GM18870 (cell line): ENCODE data around the gene CEP41.

Experiments
- ATAC-seq: cut with Tn5 transposase; IDR thresholded peaks from one replicate; pipeline ENCODE4 v1.9.1; 2021; ENCODE audit warnings: moderate library complexity; ENCODE audit not compliant: unreplicated experiment

The CEP41 gene

DNA sequence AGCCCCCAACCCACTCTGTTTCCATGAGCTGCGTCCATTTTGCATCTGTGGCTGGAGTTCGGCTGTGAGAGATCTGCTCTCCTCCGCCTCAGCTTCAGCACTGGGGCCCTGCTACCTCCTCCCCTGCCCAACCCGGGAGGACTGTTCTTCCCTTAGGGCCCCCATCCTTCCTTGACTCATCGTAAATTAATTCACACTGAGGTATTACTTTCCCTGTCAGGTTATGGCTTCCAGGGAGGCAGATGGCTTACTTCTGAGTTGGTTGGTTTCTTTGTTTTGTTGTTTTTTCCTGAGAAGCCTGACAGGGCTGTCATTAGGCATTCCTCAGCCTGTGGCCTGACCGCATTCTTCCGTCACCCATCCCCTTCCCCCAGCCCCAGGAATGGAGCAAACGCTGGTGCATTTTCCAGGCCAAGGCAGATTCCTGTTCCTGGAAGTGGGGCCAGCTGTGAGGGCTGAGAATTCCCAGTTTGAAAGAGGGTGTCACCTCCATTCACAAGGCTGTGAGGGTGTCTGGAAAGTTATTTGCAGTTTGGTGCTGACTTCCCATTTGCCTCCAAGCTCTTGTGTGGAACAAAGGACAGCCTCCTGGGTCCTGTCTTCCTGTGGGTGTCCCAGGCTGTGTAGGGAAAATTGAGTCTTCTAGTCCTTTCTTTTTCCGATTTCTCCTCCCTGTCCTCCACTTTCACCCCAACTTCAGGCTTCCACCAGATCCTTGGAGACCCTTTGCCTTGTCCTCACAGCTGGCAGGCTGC is 84.5 kb downstream of the CEP41 start:
- ATAC-seq = no peak

DNA sequence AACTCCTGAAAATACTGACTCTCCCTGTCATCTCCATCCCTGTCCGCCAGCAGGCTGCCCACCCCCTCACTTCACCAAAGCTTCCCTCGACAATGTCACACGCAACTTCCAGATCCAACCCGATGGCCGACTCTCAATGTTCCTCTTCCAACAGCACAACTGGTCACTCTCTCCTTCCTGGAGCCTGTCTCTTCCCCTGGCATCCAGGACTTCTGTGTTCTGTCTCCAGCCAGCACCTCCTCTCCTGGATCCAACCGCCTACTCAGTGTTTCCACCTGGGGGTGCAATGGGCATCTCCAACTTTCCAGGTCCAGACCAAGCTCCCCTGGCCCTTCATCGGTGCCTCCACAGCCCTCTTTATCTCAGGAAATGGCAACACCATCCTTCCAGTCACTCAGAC is 87.6 kb downstream of the CEP41 start:
- ATAC-seq = no peak

DNA sequence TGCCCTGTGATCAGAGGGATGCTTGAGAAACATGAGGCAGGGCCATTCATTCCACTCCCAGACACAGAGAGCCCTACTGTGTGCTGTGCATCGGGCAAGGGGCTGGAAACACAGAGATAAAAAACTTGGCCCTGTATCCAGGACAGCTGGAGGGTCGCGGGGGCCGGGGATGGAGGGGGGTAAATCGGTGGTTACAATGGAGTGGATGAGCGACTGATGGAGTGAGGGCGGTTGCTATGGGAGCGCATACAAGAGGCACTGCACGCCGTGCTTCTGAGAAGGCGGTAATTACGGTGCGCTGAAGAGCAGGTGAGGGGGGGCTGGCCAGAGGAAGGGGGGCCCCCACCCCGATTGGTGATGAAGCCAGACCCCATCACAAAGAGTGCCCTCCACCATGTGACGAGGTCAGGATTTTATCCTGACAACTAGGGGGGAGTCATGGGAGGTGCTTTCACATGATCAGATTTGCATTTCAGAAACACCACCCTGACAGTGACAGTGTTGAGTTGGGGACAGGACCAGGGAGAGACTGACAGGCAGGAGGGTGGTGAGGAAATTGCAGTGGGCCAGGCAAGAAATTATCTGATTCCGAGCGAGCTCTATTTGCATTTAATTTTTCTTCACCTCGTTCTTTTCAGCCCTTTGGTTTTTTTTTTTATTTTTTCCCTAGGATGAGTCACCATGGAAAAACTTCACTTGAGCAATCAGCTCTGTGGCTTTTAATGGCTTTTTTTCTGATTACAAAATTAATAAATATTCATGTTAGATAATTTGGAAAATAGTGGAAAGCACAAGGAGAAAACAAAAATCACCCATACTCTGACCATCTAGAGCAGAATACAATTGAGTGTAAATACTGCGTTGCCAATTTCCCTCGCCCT is 88.4 kb downstream of the CEP41 start:
- ATAC-seq = no peak

DNA sequence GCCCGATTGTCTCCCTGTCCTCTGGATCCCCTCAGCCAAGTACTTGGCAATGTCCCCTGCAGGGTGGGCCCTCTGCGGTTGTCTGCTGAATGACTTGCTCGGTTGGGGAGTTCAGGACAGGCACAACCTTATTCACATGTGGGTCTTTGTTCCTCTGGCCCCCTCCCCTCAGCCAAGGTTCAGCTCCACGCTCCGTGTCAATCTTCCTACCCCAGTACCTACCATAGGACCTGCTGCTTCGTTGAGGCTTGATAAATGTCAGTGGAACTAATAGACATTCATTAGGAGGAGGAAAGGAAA is 89.1 kb downstream of the CEP41 start:
- ATAC-seq = no peak

DNA sequence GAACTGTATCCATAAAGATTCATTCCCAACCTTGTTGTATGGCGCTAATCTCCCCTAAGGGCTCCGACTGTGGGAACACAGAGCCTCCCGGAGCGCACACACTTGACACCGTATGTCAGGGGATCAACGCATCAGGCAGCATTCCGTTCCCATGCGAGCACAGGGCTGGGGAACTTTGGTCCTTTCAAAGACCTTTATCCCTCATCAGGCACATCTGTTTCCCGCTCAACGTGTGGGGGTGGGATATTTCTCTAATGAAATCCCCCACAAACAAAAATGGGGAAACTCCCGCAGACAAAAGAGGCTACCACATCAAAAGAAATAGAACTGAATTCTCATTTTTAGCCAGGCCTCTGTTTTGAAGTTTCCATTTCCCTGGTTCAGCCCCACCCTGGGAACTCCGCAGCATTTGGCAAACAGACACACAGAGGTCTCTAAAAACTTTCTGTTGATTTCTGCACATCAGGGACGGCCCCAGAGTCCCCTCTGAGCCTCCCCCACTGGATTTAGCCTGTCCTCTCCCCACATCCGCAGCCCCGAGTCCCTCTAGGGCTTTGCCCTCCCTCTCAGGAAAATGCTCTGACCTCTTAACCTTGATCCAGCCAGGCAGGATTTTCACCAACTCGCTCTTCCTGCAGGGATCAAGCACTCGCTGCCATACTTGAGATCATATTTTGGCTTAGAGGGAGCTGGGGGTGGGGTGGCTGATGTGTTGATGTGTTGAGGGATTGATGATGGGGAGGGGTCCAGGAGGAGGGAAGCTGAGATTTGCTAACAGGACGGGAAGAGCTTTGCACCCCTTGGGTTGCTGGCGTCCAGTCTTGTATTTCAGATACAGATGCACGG is 89.6 kb downstream of the CEP41 start:
- ATAC-seq = no peak

DNA sequence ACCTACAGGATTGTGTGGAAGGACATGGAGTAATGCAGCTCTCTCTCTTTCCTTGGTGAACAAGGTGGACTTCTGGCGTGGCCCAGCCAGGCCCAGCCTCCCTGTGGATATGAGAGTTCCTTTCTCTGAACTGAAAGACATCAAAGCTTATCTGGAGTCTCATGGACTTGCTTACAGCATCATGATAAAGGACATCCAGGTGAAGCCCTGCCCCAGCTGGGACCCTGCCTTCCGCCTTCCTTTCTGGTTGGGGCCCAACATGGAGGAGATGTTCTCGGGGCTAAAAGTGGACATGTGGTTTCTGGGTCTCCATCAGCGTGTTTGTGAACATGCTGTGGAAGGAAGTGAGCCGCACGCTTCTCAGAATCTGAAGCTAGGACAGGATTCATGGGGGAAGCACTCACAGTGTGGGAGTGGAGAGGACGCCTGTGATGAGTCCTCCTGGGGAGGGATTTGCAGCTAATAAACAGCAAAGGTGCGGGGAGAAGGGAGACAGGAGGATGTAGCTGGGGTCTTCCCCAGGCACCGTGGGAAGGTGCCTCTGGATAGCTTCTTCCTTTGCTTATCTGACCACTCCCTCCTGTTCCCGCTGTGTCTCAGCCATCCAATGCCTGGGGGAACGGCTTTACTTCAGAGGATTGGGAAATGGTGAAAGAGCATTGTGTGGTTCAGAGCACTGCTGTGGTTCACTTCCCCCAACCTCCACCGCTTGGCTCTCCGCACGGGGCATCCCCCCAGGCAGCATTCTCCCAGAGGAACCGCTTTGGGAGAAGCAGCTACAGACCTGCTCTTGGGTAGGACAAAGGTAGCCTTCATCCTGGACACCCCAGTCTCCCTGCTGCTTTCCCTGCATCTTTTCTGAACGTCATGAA is 90.7 kb downstream of the CEP41 start:
- ATAC-seq = no peak

DNA sequence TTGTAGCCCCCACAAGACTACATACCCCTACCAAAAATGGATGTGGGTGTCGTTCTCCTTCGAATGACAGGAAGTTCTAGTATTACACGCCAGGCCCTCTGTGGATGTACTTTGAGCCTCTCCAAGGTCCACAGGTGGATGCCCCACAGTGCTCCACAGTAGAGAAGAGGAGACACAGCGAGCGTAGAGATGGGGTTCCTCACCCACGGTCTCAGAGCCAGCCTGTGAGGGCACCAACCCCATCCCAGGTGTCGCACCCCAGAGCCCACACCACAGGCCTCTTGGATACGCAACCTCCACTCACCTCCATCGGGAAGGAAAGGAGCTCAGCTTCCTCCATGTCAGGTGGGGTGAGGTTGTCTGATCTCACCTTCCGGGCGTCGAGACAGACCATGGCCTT is 93.9 kb downstream of the CEP41 start:
- ATAC-seq = no peak

DNA sequence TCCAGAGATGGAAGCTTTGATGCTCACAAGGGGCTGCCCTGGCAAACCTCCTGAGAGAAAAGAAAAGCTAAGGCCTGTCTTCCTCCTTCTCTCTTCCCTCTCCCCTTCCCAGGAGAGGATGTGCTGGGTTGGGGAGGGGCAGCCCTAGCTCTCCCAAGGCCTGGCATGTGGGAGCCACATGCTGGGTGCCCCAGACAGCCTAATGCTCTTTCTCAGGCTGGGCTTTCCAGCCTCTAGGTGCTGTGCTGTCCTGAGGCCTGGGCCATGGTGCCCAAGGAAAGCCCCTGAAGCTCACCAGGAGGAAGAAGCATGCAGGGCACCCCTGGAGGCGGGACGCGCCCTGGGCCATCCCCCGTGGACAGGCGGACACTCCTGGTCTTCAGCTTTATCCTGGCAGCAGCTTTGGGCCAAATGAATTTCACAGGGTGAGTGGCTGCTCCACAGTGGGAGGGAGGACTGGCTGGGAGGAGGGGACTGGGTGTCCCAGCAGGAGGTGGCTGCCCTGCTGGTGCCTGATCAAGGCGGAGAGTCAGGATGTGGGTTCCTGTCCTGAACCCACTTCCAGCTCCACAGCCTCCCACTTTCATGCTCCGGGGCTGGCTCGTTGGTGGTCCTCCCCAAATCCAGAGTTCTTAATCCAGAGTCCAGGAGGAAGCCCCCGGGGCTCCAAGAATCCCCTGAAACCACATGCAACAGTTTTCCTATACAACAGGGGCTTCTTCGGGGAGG is 94.5 kb downstream of the CEP41 start:
- ATAC-seq = no peak

DNA sequence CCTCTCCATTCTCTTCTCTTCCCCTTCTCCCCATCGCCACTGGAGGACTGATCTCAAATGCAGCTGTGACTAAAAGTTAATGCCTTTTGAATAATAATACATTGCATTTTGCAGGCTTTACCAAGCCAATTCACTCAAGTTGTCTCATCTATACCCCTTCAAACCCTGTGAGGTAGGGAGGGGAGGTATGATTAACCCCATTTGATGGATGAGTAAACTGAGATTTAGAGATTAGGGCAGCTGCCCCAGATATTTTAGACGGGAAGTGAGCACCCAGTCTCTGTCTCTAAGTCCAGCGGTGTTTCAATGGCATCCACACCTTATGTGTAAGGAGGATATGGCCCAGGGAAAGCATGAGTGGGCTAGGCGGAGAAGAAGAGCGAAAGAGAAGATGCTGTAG is 95.1 kb downstream of the CEP41 start:
- no peak for ATAC-seq

DNA sequence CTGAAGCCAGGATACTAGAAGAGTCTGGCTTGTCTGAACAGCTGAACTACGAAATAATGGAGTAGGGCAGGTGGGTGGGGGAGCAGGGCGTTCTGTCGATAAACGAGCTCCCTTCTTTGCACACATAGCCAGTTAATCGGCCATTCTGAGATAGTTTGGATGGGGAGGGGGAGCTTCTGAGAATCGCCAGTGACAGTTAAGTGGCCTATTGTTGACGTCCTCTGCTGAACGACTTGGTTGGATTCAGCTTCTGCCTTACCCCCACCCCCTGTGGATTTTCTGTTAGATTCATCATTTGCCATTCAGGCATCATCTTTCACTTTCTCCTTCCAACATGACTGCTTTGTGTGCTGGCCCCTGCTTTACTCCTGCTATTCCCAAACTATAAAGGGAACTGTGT is 95.7 kb downstream of the CEP41 start:
- no peak for ATAC-seq

DNA sequence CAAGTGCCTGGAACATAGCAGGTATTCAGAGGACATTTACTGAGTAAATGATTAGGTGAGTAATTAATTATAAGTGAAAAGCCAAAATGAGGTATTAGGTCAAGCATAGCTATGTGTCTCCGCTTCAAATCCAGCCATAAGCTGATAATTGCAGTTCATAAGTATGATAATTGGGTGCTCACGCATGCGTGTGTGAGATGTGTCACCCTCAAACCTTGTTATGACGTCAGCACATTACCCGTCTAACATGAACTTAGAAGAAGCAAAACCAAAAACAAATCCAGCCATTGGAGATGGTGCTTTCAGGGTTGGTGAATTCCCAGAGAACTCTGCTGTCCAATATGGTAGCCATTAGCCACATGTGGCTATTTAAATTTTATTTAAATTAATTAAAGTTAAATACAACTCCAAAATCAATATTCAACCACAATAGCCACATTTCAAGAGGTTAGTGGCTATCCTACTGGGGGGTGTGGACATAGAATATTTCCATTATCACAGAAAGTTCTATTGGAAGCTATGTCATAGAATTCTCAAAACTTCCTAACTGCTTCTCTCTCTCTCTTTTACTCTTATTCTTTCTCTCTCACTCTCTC is 96.4 kb downstream of the CEP41 start, which contains the start of gene CPA5:
Gene CPA5 (plus strand): TSS at position 546 of the 596 bp plus-strand sequence. CDS start 1,670 bp downstream, outside the sequence.
- no peak for ATAC-seq
